HG03066 (cell line): ENCODE data around the gene SLC25A25.
"Not testable (repeated sequence)": the region's sequence is repeated elsewhere in the genome, so short reads cannot be mapped to it uniquely, and the experiment has no call there.

Experiments used
- ATAC-seq: cut with Tn5 transposase; IDR thresholded peaks from one replicate; pipeline ENCODE4 v1.9.1; 2021; ENCODE audit warnings: low read depth; ENCODE audit not compliant: unreplicated experiment

The SLC25A25 gene

DNA sequence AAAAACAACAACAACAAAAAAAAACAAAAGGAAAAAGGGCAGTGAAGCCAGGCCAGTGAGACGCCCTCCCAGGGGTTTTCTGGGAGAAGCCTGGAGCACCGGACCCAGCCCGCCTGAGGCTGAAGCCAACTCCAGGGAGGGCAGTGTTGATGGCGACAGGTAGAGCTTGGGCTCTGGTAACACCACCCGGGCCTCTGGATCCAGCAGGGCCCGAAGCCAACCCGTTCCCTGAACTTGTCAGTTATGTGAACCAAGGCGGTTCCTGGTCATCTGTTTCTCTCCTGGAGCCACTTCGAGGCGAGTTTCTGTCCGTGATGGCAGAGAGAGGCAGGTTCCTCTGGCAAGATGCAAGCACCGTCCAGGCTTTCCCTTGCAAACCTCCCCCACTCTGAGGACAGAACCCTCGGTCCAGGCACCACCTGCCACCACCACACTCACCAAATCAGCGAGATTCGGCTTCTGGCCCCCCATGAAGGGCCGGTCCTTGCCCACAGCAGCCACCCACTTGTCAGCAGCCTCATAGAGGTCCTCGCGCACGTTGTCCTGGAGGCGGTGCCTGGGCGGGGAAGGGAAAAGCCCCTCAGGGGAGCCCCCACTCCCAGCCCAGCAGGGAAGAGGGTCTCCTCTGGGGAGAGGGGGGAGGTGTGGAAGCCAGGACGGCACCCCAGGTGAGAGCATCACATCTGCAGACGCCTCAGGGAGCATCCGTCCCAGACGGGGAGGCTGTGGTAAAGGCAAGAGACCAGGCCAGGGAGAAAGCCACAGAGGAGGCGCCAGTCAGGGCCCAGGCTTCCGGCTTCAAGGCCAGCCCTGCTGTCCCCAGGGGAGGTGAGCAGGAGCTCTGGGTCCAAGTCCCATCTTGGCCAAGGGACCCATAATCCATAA, 54.1 kb downstream of the SLC25A25 start:
- no peak for ATAC-seq

GRCh38 chr9:128122809-128123175, 54.8 kb downstream of the SLC25A25 start:
- no peak for ATAC-seq

DNA sequence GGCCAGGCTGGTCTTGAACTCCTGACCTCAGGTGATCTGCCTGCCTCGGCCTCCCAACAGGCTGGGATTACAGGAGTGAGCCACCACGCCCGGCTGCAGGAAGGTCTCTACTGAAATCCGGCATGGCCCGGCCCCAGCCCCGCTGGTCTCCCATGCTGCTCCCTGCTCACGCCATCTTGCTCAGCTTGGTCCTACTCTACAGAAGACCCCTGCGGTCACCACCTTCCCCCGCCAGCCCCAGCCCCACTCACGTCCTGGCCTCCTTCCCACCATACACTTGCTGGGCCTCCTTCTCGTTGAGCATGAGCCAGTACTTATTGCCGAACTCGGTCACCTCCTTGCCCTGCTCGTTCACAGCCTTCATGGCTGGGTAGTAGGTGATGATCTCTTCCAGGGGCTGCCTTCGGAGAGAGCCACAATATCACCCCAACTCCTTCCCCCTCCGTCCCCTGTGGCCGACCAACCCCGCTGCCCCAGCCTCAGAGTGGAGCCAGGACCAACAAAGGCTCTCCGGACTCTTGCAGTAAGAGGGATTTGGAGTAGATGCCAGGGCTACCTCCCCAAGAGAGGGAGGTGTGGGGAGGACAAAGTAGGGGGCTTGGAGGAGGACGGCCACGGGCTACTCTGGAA, 55.5 kb downstream of the SLC25A25 start:
- no peak for ATAC-seq

GRCh38 chr9:128124451-128124850, 56.4 kb downstream of the SLC25A25 start:
- ATAC-seq = no peak

GRCh38 chr9:128124873-128125579, 57.0 kb downstream of the SLC25A25 start:
- no peak for ATAC-seq

DNA sequence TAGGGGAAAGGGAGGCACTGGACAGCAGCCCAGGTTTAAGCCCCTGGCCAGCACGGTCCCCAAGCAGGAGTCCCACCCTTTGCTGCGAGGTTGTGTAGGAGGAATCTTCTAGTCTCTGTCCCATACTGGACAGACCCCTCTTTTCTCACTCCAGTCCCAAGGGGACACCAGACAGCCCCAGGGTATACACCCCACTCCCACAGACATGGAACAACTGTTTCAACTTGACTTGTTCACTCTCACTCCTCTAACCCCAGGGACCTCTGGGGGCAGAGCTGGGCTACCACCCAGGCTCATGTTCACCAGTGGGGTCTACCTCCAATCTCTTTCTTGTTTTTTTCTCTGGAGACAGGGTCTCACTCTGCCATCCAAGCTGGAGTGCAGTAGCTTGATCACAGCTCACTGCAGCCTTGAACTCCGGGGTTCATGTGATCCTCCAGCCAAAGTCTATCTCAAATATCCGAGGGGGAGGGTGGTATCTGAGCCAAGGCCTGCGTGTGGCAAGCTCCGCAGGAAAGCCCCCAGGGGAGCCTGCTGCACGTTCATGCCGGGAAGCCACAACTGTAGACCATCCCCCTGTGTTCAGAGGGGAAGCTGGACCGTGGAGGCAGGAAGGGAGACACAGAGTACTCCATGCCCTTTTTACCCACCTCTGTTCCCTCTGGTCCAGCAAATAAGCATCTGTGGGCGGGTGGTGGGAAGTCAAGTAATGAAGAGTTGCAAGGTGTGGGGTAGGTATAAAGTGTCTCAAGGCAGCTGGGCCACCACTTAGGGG, 57.7 kb downstream of the SLC25A25 start:
- no peak for ATAC-seq

DNA sequence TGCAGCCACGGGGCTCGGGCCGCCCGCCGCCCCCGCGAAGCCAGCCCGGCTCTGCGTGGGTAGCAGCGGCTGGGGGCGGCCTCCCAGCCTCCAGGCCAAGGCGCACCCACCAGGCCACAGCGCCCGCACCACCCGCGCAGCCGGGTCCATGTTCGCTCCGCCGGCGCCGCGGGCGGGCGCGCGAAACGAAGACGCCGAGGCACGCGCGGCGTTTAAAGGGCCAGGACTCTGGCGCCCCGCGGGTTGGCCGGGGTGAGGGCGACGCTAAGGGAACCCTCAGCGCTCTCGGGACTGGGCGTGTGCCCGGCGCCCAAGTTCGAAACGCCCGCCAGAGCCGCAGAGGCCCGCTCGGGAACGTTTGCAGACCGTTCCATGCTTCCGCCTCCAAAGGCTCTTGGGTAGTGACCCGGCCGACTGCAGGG, 59.5 kb downstream of the SLC25A25 start, which contains the start of gene PTGES2:
PTGES2 (minus strand) TSS at position 162 of the 422 bp plus-strand sequence; CDS start at position 150, 12 bp downstream.
- ATAC-seq = peak; percentile 44

GRCh38 chr9:128127990-128128835, 60.2 kb downstream of the SLC25A25 start:
- ATAC-seq = peak; percentile 66

DNA sequence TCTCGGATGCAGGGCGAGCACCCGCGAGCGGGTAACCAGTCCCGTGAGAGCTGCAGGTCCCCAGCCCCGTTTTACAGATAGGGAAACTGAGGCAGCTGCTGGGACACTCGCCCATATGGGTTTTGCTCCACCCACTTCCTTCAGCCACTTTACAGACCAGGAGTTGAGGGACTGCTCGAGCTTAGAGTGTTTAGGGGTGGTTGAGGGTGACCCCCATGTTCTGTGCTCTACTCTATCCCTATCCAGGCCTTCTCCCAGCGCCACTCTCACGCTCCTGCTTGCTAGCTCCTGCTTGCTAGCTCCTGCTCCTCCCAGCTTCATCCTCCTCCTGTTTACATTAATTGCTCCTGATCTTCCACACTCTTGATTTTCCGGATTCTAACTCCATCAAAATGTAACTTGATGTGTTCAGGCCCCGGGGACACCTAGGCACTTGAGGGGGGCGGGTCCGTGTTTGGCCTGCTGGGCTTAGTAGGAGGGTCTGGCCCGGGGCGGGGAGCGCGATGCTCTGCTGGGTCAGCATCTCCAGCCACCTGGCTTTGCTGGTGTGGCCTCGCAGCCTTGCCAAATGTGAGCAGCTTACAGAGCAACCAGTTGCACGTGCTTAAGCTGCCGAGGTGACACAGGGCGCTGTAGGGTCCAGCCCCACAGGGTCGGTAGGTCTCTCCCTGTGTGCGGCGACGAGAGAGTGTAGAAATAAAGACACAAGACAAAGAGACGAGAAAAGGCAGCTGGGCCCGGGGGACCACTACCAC, 61.0 kb downstream of the SLC25A25 start:
- no peak for ATAC-seq

- ATAC-seq = not testable (repeated sequence)
Measured at GRCh38 chr9:128129976-128130590, 62.1 kb downstream of the SLC25A25 start.

DNA sequence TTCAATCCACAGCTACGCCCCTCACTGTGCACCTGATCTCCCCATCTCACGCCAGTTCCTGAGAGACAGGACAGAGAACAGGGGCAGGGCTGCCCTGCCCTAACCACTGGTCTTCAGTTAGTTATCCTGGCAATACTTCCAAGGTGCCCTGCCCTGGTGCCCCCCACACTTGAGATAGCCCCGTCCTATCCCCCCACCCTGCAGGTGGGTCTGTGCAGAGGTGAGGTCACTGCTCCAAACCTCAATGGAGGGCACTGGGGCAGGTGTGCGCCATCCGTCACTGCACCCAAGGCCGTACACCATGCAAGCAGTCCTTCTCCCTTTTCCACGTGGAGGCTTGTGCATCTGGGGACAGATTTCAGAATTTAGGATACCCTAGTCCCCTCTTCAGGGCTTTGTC, 62.6 kb downstream of the SLC25A25 start:
- not testable (repeated sequence) for ATAC-seq

DNA sequence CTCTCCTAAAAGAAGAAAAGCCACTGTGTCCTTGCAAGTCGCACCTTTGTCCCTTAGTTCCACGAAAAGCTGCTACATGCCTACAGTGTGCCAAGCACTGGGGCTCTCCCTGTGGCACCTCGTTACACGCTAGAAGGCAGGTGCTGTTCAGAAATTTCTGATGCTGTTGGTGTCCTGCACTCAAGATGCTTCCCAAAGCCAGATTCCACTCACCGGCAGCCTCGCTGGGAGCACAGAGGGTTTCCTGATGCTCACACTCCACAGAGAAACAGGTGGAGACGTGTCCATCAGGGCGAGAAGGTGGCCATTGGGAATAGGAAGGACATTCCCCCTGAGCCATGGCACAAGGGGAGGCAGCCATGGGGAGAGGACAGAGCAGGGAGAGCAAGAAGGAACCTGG, 63.3 kb downstream of the SLC25A25 start:
- not testable (repeated sequence) for ATAC-seq

GRCh38 chr9:128132139-128132538, 64.1 kb downstream of the SLC25A25 start:
- ATAC-seq = not testable (repeated sequence)

DNA sequence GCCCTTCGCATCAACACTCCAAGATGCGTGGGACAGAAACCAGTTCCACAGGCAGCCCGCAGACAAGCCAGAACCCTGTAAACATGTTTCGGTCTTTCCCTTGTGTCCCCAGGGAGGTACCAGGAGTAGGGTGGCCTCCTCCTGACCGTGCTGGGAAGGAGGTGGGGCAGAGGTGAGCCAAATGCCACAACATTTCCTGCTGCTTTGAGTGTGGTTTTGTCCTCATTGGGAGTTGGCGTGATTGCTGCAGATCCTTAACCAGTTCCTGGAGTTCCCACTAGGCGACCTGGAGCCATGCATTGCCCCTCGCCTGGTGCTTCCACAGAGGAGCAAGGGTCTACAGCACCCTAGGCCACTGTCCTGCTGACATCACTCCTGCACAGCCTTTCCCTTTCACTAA, 67.5 kb downstream of the SLC25A25 start:
- ATAC-seq = not testable (repeated sequence)

GRCh38 chr9:128136816-128137793, 69.1 kb downstream of the SLC25A25 start:
- ATAC-seq = no peak

- ATAC-seq = no peak
Measured at GRCh38 chr9:128138001-128138400, 70.0 kb downstream of the SLC25A25 start.

- no peak for ATAC-seq
Measured at GRCh38 chr9:128139621-128140020, 71.6 kb downstream of the SLC25A25 start.
